22Rv1 (cell line): Measurements from ENCODE around the gene HCFC1.
A peak's percentile ranks its signal among the peaks of the same experiment; 100 is the strongest.

Experiments
- H3K27ac ChIP-seq: fragments of 450-650 bp; 2 replicates; pipeline ENCODE4 v1.5.1; 2017
- CTCF ChIP-seq: fragments of 450-650 bp; IDR thresholded peaks from 2 replicates; pipeline ENCODE4 v1.5.1; 2017; ENCODE audit warnings: mild to moderate bottlenecking
- ZFX ChIP-seq: fragments of 450-650 bp; IDR thresholded peaks from 2 replicates; pipeline ENCODE4 v1.6.1; 2017; ENCODE audit warnings: antibody characterized with exemption, borderline replicate concordance

The HCFC1 gene

GRCh38 chrX:153948002-153948466 is 23.6 kb downstream of the HCFC1 start:
- TF ChIP-seq ZFX: no peak
- no peak for TF ChIP-seq CTCF
- H3K27ac ChIP-seq: no peak overlapping the region

GRCh38 chrX:153947009-153947769 is 24.4 kb downstream of the HCFC1 start:
- H3K27ac ChIP-seq: 0 out of 2 replicates have a peak overlapping the region, but pooled peaks have one; percentile 18
- peak; percentile 90 for TF ChIP-seq CTCF
- no peak for TF ChIP-seq ZFX

GRCh38 chrX:153945956-153946943 is 25.4 kb downstream of the HCFC1 start:
- H3K27ac ChIP-seq: 0 out of 2 replicates have a peak overlapping the region, but pooled peaks have one; percentile 18
- TF ChIP-seq ZFX (no peak), CTCF (no peak)

GRCh38 chrX:153944800-153945150 is 26.8 kb downstream of the HCFC1 start:
- TF ChIP-seq CTCF (no peak), ZFX (no peak)
- H3K27ac ChIP-seq: 0 out of 2 replicates have a peak overlapping the region, but pooled peaks have one; percentile 31

GRCh38 chrX:153944140-153944799 is 27.3 kb downstream of the HCFC1 start, which contains the start of gene RENBP:
Gene RENBP, minus strand, starts transcription at chrX:153944643. Its CDS starts 33 bp downstream, at chrX:153944610.
- H3K27ac ChIP-seq: 0 out of 2 replicates have a peak within 1 kb of the TSS, but pooled peaks have one; percentile 31
- TF ChIP-seq CTCF: no peak
- TF ChIP-seq ZFX: no peak

GRCh38 chrX:153941336-153942252 is 30.0 kb downstream of the HCFC1 start:
- TF ChIP-seq ZFX (no peak), CTCF (no peak)
- no peak overlapping the region for H3K27ac ChIP-seq
